GM12891 (cell line): ENCODE results near the gene FANCC.
A peak's percentile ranks its signal among the peaks of the same experiment; 100 is the strongest.

Experiments used
- DNase-seq: peaks from one replicate; pipeline ENCODE4 v3.0.0; 2011; ENCODE audit warnings: low spot score; ENCODE audit not compliant: insufficient read length
- FAIRE-seq: peaks from 2 replicates; lab custom pipeline; 2011; peaks lifted over from hg19 to GRCh38; lab: Jason Lieb, UNC
- PAX5 ChIP-seq: IDR thresholded peaks from 2 replicates; pipeline ENCODE4 v1.6.1; 2011; ENCODE audit warnings: low read length, moderate library complexity, mild to moderate bottlenecking; ENCODE audit not compliant: insufficient read depth, severe bottlenecking
- POLR2A ChIP-seq: IDR thresholded peaks from 2 replicates; pipeline ENCODE4 v1.6.1; 2011; ENCODE audit warnings: low read depth, low read length, control low read depth
- POLR2AphosphoS5 ChIP-seq: IDR thresholded peaks from 2 replicates; pipeline ENCODE4 v1.6.1; 2011; ENCODE audit warnings: low read depth, low read length, control low read depth
- POU2F2 ChIP-seq: IDR thresholded peaks from 2 replicates; pipeline ENCODE4 v1.6.1; 2011; ENCODE audit warnings: low read depth, mild to moderate bottlenecking, control low read depth, low read length, moderate library complexity
- SPI1 ChIP-seq: IDR thresholded peaks from 2 replicates; pipeline ENCODE4 v1.6.1; 2011; ENCODE audit warnings: low read depth, low read length, control low read depth
- TAF1 ChIP-seq: IDR thresholded peaks from 2 replicates; pipeline ENCODE4 v1.6.1; 2011; ENCODE audit warnings: low read depth, low read length, control low read depth

The FANCC gene

GRCh38 chr9:95124582-95125367, 192.7 kb downstream of the FANCC start:
- FAIRE-seq (no peak), DNase-seq (no peak)
- TF ChIP-seq TAF1 (no peak), PAX5 (no peak), POLR2AphosphoS5 (no peak), POU2F2 (no peak)

- TF ChIP-seq POLR2A (no peak), TAF1 (no peak), POLR2AphosphoS5 (no peak)
- FAIRE-seq (no peak), DNase-seq (no peak)
Measured at GRCh38 chr9:95120781-95121370, 196.6 kb downstream of the FANCC start.

- no peak for FAIRE-seq
- TF ChIP-seq POLR2AphosphoS5 (no peak), POLR2A (no peak), TAF1 (no peak), PAX5 (no peak), SPI1 (no peak), POU2F2 (no peak)
- no peak for DNase-seq
Measured at GRCh38 chr9:95118596-95118995, 198.9 kb downstream of the FANCC start.

GRCh38 chr9:95116808-95117204, 200.7 kb downstream of the FANCC start:
- TF ChIP-seq PAX5 (no peak), TAF1 (no peak), POLR2AphosphoS5 (no peak), POU2F2 (no peak), POLR2A (no peak), SPI1 (no peak)

GRCh38 chr9:95116002-95116807, 201.3 kb downstream of the FANCC start:
- no peak for TF ChIP-seq POU2F2
- TF ChIP-seq SPI1, result peak; percentile 24; the same call in 1 of the 2 replicates
- DNase-seq (no peak), FAIRE-seq (peak; percentile 5)

More at GRCh38 chr9:95116808-95117204, 200.7 kb downstream of the FANCC start:
- FAIRE-seq (no peak), DNase-seq (no peak)

- FAIRE-seq, result no peak
- TF ChIP-seq PAX5, result no peak
- DNase-seq, result no peak
Measured at GRCh38 chr9:95115104-95115503, 202.4 kb downstream of the FANCC start.

GRCh38 chr9:95112436-95113280, 204.9 kb downstream of the FANCC start:
- DNase-seq, result no peak
- FAIRE-seq, result no peak
- TF ChIP-seq TAF1 (no peak), SPI1 (no peak), POLR2A (no peak), POLR2AphosphoS5 (no peak), POU2F2 (no peak), PAX5 (no peak)

GRCh38 chr9:95111716-95112115, 205.8 kb downstream of the FANCC start:
- DNase-seq (no peak), FAIRE-seq (no peak)
- TF ChIP-seq PAX5 (no peak), POLR2A (no peak), POLR2AphosphoS5 (no peak), TAF1 (no peak), POU2F2 (no peak), SPI1 (no peak)

GRCh38 chr9:95110921-95111525, 206.5 kb downstream of the FANCC start:
- FAIRE-seq (no peak), DNase-seq (no peak)

More at GRCh38 chr9:95110921-95111525, 206.5 kb downstream of the FANCC start:
- TF ChIP-seq TAF1, result no peak
- TF ChIP-seq POLR2AphosphoS5, result no peak
- TF ChIP-seq SPI1, result no peak
- no peak for TF ChIP-seq POU2F2
- TF ChIP-seq POLR2A, result no peak
- TF ChIP-seq PAX5, result no peak
